Measurements from ENCODE around the gene KMT2D.

Gene KMT2D

GRCh38 chr12:49052451-49053208, 8.0 kb downstream of the KMT2D start:
- no peak for DNase-seq (ENCODE audit: low read depth)

- DNase-seq (ENCODE audit: low read depth), result no peak
Observed at GRCh38 chr12:49051777-49052438, 8.7 kb downstream of the KMT2D start.

- no peak for DNase-seq (ENCODE audit: low read depth)
Observed at GRCh38 chr12:49051373-49051764, 9.2 kb downstream of the KMT2D start.

GRCh38 chr12:49050507-49051372, 9.9 kb downstream of the KMT2D start:
- no peak for DNase-seq (ENCODE audit: low read depth)

- peak; percentile 91 for DNase-seq (ENCODE audit: low read depth)
Observed at GRCh38 chr12:49049566-49050224, 10.9 kb downstream of the KMT2D start.

GRCh38 chr12:49048953-49049352, 11.6 kb downstream of the KMT2D start:
- no peak for DNase-seq (ENCODE audit: low read depth)

- DNase-seq (ENCODE audit: low read depth), result no peak
Observed at GRCh38 chr12:49046129-49046895, 14.3 kb downstream of the KMT2D start.

GRCh38 chr12:49044660-49045059, 15.9 kb downstream of the KMT2D start:
- no peak for DNase-seq (ENCODE audit: low read depth)

- peak; percentile 54 for DNase-seq (ENCODE audit: low read depth)
Observed at GRCh38 chr12:49043856-49044258, 16.7 kb downstream of the KMT2D start.

GRCh38 chr12:49043241-49043640, 17.4 kb downstream of the KMT2D start:
- DNase-seq (ENCODE audit: low read depth), result no peak

GRCh38 chr12:49041881-49042484, 18.6 kb downstream of the KMT2D start:
- no peak for DNase-seq (ENCODE audit: low read depth)

- DNase-seq (ENCODE audit: low read depth), result no peak
Observed at GRCh38 chr12:49041036-49041880, 19.3 kb downstream of the KMT2D start.

GRCh38 chr12:49040364-49040855, 20.2 kb downstream of the KMT2D start:
- no peak for DNase-seq (ENCODE audit: low read depth)

- no peak for DNase-seq (ENCODE audit: low read depth)
Observed at GRCh38 chr12:49039421-49040363, 20.9 kb downstream of the KMT2D start.

- DNase-seq (ENCODE audit: low read depth), result no peak
Observed at GRCh38 chr12:49038291-49038955, 22.2 kb downstream of the KMT2D start.

- DNase-seq (ENCODE audit: low read depth), result no peak
Observed at GRCh38 chr12:49037947-49038237, 22.7 kb downstream of the KMT2D start.

GRCh38 chr12:49037111-49037946, 23.3 kb downstream of the KMT2D start:
- DNase-seq (ENCODE audit: low read depth), result no peak
